GM08714 (cell line): ENCODE measurements around the gene MYZAP.

Experiments
- H3K4me3 ChIP-seq: fragments of 200-500 bp; sonication (Bioruptor generic); 2 replicates; pipeline ENCODE4 v1.5.1; 2014; ENCODE audit warnings: mild to moderate bottlenecking, low read length, inconsistent platforms
- ZNF274 ChIP-seq: IDR thresholded peaks from 2 replicates; pipeline ENCODE4 v1.6.1; 2012; ENCODE audit warnings: mild to moderate bottlenecking, low read depth, low read length

MYZAP gene

DNA sequence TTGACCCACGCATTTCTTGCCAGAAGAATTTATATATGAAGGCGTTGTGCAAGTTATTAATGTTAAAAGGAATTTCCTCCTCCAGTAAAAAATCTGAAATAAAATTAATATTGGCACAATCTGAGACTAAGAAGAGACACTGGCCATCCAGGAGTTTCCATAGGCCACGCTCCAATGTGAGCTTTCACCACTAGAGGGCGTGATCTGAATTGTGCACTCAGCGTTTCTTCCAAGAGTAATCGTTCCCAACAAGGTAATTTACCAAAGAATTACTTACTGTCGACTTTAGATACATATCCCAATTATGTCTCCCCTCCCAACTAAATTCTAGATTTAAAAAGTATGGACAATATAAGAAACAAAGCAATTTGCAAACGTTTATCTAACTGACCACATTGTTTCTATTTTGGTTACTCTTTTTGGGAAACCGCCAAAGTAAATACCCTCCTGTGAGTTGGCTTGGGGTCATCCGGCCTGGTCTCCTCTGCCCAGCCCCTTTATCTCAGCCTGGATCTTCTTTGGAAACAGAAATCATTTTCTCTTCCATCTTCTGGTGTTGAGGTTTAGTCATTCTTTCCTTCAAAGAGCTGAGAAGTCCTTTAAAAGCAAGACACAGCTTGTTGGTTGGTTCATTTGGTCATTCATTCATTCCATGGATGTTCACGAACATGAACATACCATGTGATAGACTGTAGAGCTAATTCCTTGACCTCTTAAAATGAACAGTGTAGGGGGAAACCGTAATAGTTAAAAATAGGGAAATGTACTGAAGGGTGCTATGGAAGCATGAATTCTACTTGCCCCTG lies 141.0 kb downstream of the MYZAP start:
- TF ChIP-seq ZNF274: no peak

GRCh38 chr15:57734860-57735259 lies 143.2 kb downstream of the MYZAP start:
- TF ChIP-seq ZNF274: no peak
- no peak overlapping the region for H3K4me3 ChIP-seq

More for the DNA sequence above, 141.0 kb downstream of the MYZAP start:
- H3K4me3 ChIP-seq: no peak overlapping the region
